DOHH2 (cell line): ENCODE measurements around the gene GPR142.

ENCODE experiments used
- H3F3A ChIP-seq: fragments of 200-600 bp; sonication (generic), shearing (Covaris generic); 2 replicates; pipeline ENCODE4 v1.6.0; 2016; ENCODE audit warnings: antibody characterized with exemption, mild to moderate bottlenecking; ENCODE audit not compliant: control insufficient read depth, insufficient read depth
- H3K27ac ChIP-seq: fragments of 200-600 bp; sonication (generic); 2 replicates; pipeline ENCODE4 v1.5.1; 2014; ENCODE audit warnings: low read depth, mild to moderate bottlenecking, low read length, moderate library complexity
- H3K27me3 ChIP-seq: fragments of 200-600 bp; sonication (generic); 2 replicates; pipeline ENCODE4 v1.6.1; 2014; ENCODE audit warnings: mild to moderate bottlenecking, low read length, mixed read lengths; ENCODE audit not compliant: control insufficient read depth
- H3K36me3 ChIP-seq: fragments of 200-600 bp; sonication (generic); 2 replicates; pipeline ENCODE4 v1.6.1; 2014; ENCODE audit warnings: mild to moderate bottlenecking, low read length, moderate library complexity, mixed read lengths; ENCODE audit not compliant: control insufficient read depth
- H3K4me1 ChIP-seq: fragments of 200-600 bp; sonication (generic); 2 replicates; pipeline ENCODE4 v1.6.1; 2014; ENCODE audit warnings: mild to moderate bottlenecking, low read length, mixed read lengths; ENCODE audit not compliant: control insufficient read depth
- H3K4me2 ChIP-seq: fragments of 200-600 bp; sonication (generic); 2 replicates; pipeline ENCODE4 v1.6.0; 2014; ENCODE audit warnings: mild to moderate bottlenecking, low read length, moderate library complexity
- H3K4me3 ChIP-seq: fragments of 200-600 bp; sonication (generic); 2 replicates; pipeline ENCODE4 v1.5.1; 2014; ENCODE audit warnings: mild to moderate bottlenecking, low read length, mixed read lengths
- H3K79me2 ChIP-seq: fragments of 200-600 bp; sonication (generic); 2 replicates; pipeline ENCODE4 v1.6.1; 2014; ENCODE audit warnings: mild to moderate bottlenecking, low read length, mixed read lengths; ENCODE audit not compliant: control insufficient read depth
- H3K9me2 ChIP-seq: fragments of 200-600 bp; sonication (generic); replicated peaks from 2 replicates; pipeline ENCODE4 v1.6.1; 2014; ENCODE audit warnings: mild to moderate bottlenecking, low read length, mixed read lengths; ENCODE audit not compliant: control insufficient read depth
- H3K9me3 ChIP-seq: fragments of 200-600 bp; sonication (generic); 2 replicates; pipeline ENCODE4 v1.6.1; 2014; ENCODE audit warnings: antibody characterized with exemption, low read length, mixed read lengths; ENCODE audit not compliant: control insufficient read depth, insufficient read depth
- H4K20me1 ChIP-seq: fragments of 200-600 bp; sonication (generic); 2 replicates; pipeline ENCODE4 v1.6.0; 2014; ENCODE audit warnings: low read depth, mild to moderate bottlenecking, antibody characterized with exemption, low read length, moderate library complexity; ENCODE audit not compliant: control insufficient read depth, insufficient read depth
- EZH2phosphoT487 ChIP-seq: fragments of 200-600 bp; sonication (generic); IDR thresholded peaks from 2 replicates; pipeline ENCODE4 v1.6.1; 2017; ENCODE audit warnings: borderline replicate concordance, mild to moderate bottlenecking, antibody characterized with exemption, low read length, moderate library complexity, mixed read lengths
- TF ChIP-seq, protein P1 (sequence below): fragments of 200-600 bp; sonication (generic); IDR thresholded peaks from one replicate; pipeline ENCODE4 v1.5.1; 2014; ENCODE audit warnings: antibody characterized with exemption, mild to moderate bottlenecking, low read depth, low read length; ENCODE audit not compliant: poor library complexity, severe bottlenecking

The GPR142 gene

DNA sequence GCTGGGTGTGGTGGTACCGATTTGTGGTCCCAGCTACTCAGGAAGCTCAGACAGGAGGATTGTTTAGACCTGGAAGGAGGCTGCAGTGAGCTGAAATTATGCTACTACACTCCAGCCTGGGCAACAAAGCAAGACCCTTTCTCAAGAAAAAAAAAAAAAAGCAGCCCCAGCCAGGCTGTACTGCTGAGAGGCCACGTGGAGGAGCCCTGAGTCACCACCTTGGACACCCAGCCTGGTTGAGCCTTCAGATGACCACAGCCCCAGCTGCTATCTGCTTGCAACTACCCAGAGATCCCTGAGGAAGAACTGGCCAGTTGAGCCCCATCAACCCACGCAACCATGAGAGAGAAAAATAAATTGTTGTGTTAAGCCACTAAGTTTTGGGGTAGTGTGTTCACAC lies 41.0 kb downstream of the GPR142 start:
- Histone ChIP-seq H3K4me3 (no peak overlapping the region), H3K27ac (no peak overlapping the region), H3K4me1 (no peaks in the 10 kb centered on the region), H3K4me2 (no peak overlapping the region), H3K27me3 (no peaks in the 10 kb centered on the region), H4K20me1 (no peaks in the 10 kb centered on the region), H3K9me3 (no peaks in the 10 kb centered on the region), H3K9me2 (no peaks in the 10 kb centered on the region), H3K36me3 (no peaks in the 10 kb centered on the region), H3K79me2 (no peaks in the 10 kb centered on the region), H3F3A (no peaks in the 10 kb centered on the region)
- TF ChIP-seq, protein P1, sequence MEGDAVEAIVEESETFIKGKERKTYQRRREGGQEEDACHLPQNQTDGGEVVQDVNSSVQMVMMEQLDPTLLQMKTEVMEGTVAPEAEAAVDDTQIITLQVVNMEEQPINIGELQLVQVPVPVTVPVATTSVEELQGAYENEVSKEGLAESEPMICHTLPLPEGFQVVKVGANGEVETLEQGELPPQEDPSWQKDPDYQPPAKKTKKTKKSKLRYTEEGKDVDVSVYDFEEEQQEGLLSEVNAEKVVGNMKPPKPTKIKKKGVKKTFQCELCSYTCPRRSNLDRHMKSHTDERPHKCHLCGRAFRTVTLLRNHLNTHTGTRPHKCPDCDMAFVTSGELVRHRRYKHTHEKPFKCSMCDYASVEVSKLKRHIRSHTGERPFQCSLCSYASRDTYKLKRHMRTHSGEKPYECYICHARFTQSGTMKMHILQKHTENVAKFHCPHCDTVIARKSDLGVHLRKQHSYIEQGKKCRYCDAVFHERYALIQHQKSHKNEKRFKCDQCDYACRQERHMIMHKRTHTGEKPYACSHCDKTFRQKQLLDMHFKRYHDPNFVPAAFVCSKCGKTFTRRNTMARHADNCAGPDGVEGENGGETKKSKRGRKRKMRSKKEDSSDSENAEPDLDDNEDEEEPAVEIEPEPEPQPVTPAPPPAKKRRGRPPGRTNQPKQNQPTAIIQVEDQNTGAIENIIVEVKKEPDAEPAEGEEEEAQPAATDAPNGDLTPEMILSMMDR: no peak
- no peak for TF ChIP-seq EZH2phosphoT487

DNA sequence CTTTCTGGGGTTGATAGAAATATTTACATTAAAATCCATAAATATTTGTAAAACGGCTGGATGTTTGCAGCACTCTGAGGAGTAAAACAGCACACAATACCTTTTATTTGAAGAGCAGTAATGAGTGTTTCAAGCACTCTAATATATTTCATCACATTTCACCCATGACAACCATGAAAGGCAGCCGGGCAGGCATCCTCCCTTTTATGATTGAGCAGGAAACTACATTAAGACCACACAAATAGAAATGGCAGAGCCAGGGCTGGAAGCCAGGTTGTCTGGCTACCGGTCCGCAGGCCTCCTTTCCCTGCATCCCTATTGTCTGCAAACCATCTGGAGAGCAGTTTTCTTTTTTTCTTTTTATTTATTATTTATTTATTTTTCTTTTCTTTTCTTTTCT lies 41.5 kb downstream of the GPR142 start:
- no peaks in the 10 kb centered on the region for H3F3A ChIP-seq
- no peaks in the 10 kb centered on the region for H3K36me3 ChIP-seq
- no peaks in the 10 kb centered on the region for H3K9me3 ChIP-seq
- H3K4me3 ChIP-seq: no peak overlapping the region
- no peaks in the 10 kb centered on the region for H3K79me2 ChIP-seq
- H3K4me2 ChIP-seq: no peak overlapping the region
- no peaks in the 10 kb centered on the region for H4K20me1 ChIP-seq
- no peaks in the 10 kb centered on the region for H3K9me2 ChIP-seq
- no peaks in the 10 kb centered on the region for H3K27me3 ChIP-seq
- H3K4me1 ChIP-seq: no peaks in the 10 kb centered on the region
- TF ChIP-seq, protein P1: no peak
- TF ChIP-seq EZH2phosphoT487: no peak
- no peak overlapping the region for H3K27ac ChIP-seq

DNA sequence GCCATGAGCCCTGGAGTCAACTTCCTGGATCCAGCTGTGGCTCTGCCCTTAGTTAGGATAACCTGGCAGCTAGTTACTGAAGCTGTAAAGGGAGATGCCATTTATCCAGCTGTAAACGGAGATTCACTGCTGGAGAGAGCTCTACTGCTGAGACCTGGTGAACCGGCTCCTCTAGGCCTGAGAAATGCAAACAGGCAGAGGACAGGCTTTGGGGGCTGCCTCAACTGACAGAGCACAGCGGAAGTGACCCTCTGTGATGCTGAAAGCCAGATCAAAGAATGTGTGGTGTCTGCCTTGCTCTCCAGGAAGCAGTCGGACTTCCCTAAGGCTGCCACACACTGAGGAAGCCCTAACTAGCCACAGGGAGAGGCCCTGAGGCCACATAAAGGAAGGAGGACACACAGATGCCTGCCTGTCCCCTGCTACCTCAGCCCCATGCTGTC lies 42.7 kb downstream of the GPR142 start:
- no peak overlapping the region for H3K4me2 ChIP-seq
- H3K27ac ChIP-seq: no peak overlapping the region
- no peaks in the 10 kb centered on the region for H3K4me1 ChIP-seq
- H3K9me3 ChIP-seq: no peaks in the 10 kb centered on the region
- H3K9me2 ChIP-seq: no peaks in the 10 kb centered on the region
- no peaks in the 10 kb centered on the region for H3K27me3 ChIP-seq
- H3K79me2 ChIP-seq: no peaks in the 10 kb centered on the region
- TF ChIP-seq, protein P1: no peak
- TF ChIP-seq EZH2phosphoT487: no peak
- H3K4me3 ChIP-seq: no peak overlapping the region
- no peaks in the 10 kb centered on the region for H4K20me1 ChIP-seq
- H3K36me3 ChIP-seq: no peaks in the 10 kb centered on the region
- H3F3A ChIP-seq: no peaks in the 10 kb centered on the region

DNA sequence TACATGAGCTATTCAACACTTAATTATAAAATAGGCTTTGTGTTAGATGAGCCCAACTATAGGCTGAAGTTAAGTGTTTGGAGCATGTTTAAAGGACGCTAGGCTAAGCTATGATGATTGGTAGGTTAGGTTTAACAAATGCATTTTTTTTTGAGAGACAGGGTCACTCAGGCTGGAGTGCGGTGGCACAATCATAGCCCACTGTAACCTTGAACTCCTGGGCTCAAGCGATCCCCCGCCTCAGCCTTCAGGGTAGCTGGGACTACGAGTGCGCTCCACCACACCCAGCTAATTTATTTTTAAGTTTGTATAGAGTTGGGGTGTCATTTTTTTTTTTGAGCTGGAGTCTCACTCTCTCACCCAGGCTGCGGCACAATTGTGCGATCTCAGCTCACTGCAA lies 45.3 kb downstream of the GPR142 start:
- no peaks in the 10 kb centered on the region for H3K9me3 ChIP-seq
- H3K4me1 ChIP-seq: no peaks in the 10 kb centered on the region
- no peak overlapping the region for H3K27ac ChIP-seq
- no peaks in the 10 kb centered on the region for H3K79me2 ChIP-seq
- H3K9me2 ChIP-seq: no peaks in the 10 kb centered on the region
- H3K4me3 ChIP-seq: no peak overlapping the region
- H3K4me2 ChIP-seq: no peak overlapping the region
- H4K20me1 ChIP-seq: no peaks in the 10 kb centered on the region
- no peak for TF ChIP-seq EZH2phosphoT487
- TF ChIP-seq, protein P1: no peak
- H3K36me3 ChIP-seq: no peaks in the 10 kb centered on the region
- no peaks in the 10 kb centered on the region for H3F3A ChIP-seq
- H3K27me3 ChIP-seq: no peaks in the 10 kb centered on the region
